Right lobe of liver (tissue), 6 donors: ENCODE data around the gene OSM. TPM values are rescaled to one million over a fixed set of nuclear protein-coding genes. Genes with fewer than 3 reads are reported as not detected.

Experiments used
- ATAC-seq, 4 donors: fragments of 200-7000 bp; cut with Tn5 transposase; one replicate each; pipeline ENCODE4 v1.9.1; 2020; ENCODE audit warnings: mild to moderate bottlenecking in 4 of 4, moderate library complexity in 4 of 4
- DNase-seq, 3 donors: peaks; one replicate each; pipeline ENCODE4 v3.0.0-alpha.2; 2020
- H3K27ac ChIP-seq, 3 donors: fragments of 200-600 bp; one replicate each; pipeline ENCODE4 v1.8.0; 2022
- H3K27me3 ChIP-seq, 2 donors: fragments of 200-600 bp; one replicate each; pipeline ENCODE4 v1.8.0; 2022
- H3K36me3 ChIP-seq, 4 donors: fragments of 200-600 bp; sonication (generic) in 1 of 4; one replicate each; pipeline versions ENCODE4 v1.5.1 to v1.8.0; 2017 to 2022; ENCODE audit warnings: control low read depth in 1 of 4
- H3K4me1 ChIP-seq, 4 donors: fragments of 200-600 bp; sonication (generic) in 1 of 4; one replicate each; pipeline versions ENCODE4 v1.5.1 to v1.8.0; 2017 to 2022; ENCODE audit warnings: control low read depth in 1 of 4
- H3K4me3 ChIP-seq, 3 donors: fragments of 200-600 bp; one replicate each; pipeline ENCODE4 v1.8.0; 2022
- H3K9me3 ChIP-seq, 4 donors: fragments of 200-600 bp; sonication (generic) in 1 of 4; one replicate each; pipeline versions ENCODE4 v1.5.1 to v1.8.0; 2017 to 2022; ENCODE audit warnings: control low read depth in 1 of 4
- POLR2A ChIP-seq: fragments of 450-650 bp; IDR thresholded peaks from one replicate; pipeline ENCODE4 v1.6.1; 2017; ENCODE audit warnings: antibody characterized with exemption, mild to moderate bottlenecking
- WGBS: methylation state at CpG from one replicate; pipeline ENCODE4 v1.1.6; 2018; ENCODE audit warnings: low coverage, low lambda C conversion rate; ENCODE audit not compliant: insufficient coverage; ENCODE audit errors: missing lambda C conversion rate; 5-methylcytosine and 5-hydroxymethylcytosine counted together
- intact Hi-C, 2 donors: fragments of 100-400 bp; cut with DNase I; formaldehyde crosslinking; loops; one replicate each; pipeline versions ENCODE4 v1.11.2 to v1.14.1; 2022
- total RNA-seq, 6 experiments: library from RNA; depleted of rRNA in 2 of 6; stranded (reverse); fragments of >200 nt in 2 of 6; fragmentation: NEBNext Ultra II Directional in 3 of 6; extraction: Animal tissue kit (Norgen Biotek cat#: 25700) in 3 of 6; gene quantifications; one replicate each; pipeline versions ENCODE4 v1.1.0 to v1.2.4, GENCODE V29; 2016 to 2023
- TF ChIP-seq, protein P1 (sequence below), 4 donors: fragments of 200-600 bp in 3 of 4; fragments of 450-650 bp in 1 of 4; IDR thresholded peaks; one replicate each; pipeline versions ENCODE4 v1.5.1 to v1.8.0; 2016 to 2022; ENCODE audit warnings: antibody characterized with exemption in 4 of 4, mild to moderate bottlenecking in 2 of 4
- donor health status: DM: no; HTN: yes; CAD: no.
- donor health status: DM: no; HTN: no; CAD: no.
- donor health status: DM: no; HTN: no; CAD: no.
- donor health status: DM: no; HTN: yes; CAD: no.
- donor health status: DM: no; HTN: yes; CAD: no.

OSM gene
- total RNA-seq, 6 experiments from 2014 or later = 0.10 to 0.75 (median 0.19) TPM; not detected in 2

GRCh38 chr22:30214703-30215407 is 51.8 kb downstream of the OSM start:
- H3K9me3 ChIP-seq = no peaks in the 10 kb centered on the region

GRCh38 chr22:30212996-30213441 is 53.6 kb downstream of the OSM start:
- no peaks in the 10 kb centered on the region for H3K9me3 ChIP-seq
- DNase-seq = peak in 1 of 3 donors; percentile 52
- H3K36me3 ChIP-seq = no peaks in the 10 kb centered on the region
- H3K4me1 ChIP-seq = peaks cover 0 to 5% (median 1%) of the 10 kb centered on the region in 4 donors
- no peak for TF ChIP-seq POLR2A
- TF ChIP-seq, protein P1, sequence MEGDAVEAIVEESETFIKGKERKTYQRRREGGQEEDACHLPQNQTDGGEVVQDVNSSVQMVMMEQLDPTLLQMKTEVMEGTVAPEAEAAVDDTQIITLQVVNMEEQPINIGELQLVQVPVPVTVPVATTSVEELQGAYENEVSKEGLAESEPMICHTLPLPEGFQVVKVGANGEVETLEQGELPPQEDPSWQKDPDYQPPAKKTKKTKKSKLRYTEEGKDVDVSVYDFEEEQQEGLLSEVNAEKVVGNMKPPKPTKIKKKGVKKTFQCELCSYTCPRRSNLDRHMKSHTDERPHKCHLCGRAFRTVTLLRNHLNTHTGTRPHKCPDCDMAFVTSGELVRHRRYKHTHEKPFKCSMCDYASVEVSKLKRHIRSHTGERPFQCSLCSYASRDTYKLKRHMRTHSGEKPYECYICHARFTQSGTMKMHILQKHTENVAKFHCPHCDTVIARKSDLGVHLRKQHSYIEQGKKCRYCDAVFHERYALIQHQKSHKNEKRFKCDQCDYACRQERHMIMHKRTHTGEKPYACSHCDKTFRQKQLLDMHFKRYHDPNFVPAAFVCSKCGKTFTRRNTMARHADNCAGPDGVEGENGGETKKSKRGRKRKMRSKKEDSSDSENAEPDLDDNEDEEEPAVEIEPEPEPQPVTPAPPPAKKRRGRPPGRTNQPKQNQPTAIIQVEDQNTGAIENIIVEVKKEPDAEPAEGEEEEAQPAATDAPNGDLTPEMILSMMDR (IDR thresholded peaks at IDR 0.05) = no peak
- WGBS = 36% methylated on average over 8 of the region's 8 CpGs
- ATAC-seq = peak in 3 of 4 donors; percentile 10 to 37 (median 20)
- intact Hi-C loops = no loop called here
- H3K4me3 ChIP-seq = no peak overlapping the region
- H3K27me3 ChIP-seq = no peaks in the 10 kb centered on the region
- H3K27ac ChIP-seq = peak overlapping the region in 2 of 3 donors; percentile 43 to 48

More at GRCh38 chr22:30214703-30215407, 51.8 kb downstream of the OSM start:
- Histone ChIP-seq H3K27ac (no peak overlapping the region), H3K4me3 (no peak overlapping the region), H3K27me3 (no peaks in the 10 kb centered on the region), H3K36me3 (no peaks in the 10 kb centered on the region), H3K4me1 (peaks cover 0 to 5% (median 1%) of the 10 kb centered on the region in 4 donors)
- DNase-seq = no peak
- WGBS = 57% methylated on average over 7 of the region's 12 CpGs
- TF ChIP-seq, protein P1 (IDR thresholded peaks at IDR 0.05) = no peak
- no peak for TF ChIP-seq POLR2A
- intact Hi-C loops = no loop called here
- ATAC-seq = no peak

Other genes with a start within 250 kb of the OSM start
- 1 to 10 TPM in 3 of 6 experiments, under 1 TPM in 2, not detected in 1; 0.50 to 3.0 (median 1.6) TPM for gene HORMAD2, start 186.4 kb downstream of the OSM start, total RNA-seq
- 1 to 10 TPM in 3 of 6 experiments, under 1 TPM in 1, not detected in 2; 0.15 to 2.0 (median 1.6) TPM for gene LIF, start 20.1 kb downstream of the OSM start, total RNA-seq
- 1 to 10 TPM in 5 of 6 experiments, under 1 TPM in 1; 0.86 to 8.6 (median 4.0) TPM for gene CASTOR1, start 22.7 kb upstream of the OSM start, total RNA-seq
- gene TBC1D10A, start 60.1 kb upstream of the OSM start, total RNA-seq = 10 to 100 TPM in 3 of 6 experiments, 1 to 10 TPM in 3; 6.6 to 12.6 (median 10.0) TPM
- 10 to 100 TPM; 42.6 to 72.8 (median 66.5) TPM for gene SF3A1, start 90.0 kb upstream of the OSM start, total RNA-seq
- 1 to 10 TPM in 3 of 6 experiments, under 1 TPM in 3; 0.54 to 2.9 (median 0.86) TPM for gene CCDC157, start 90.2 kb upstream of the OSM start, total RNA-seq
- 10 to 100 TPM in 1 of 6 experiments, 1 to 10 TPM in 5; 6.2 to 10.0 (median 7.4) TPM for gene RNF215, start 120.6 kb upstream of the OSM start, total RNA-seq
- gene SEC14L2, start 130.2 kb upstream of the OSM start, total RNA-seq = 100 to 1,000 TPM in 3 of 6 experiments, 10 to 100 TPM in 3; 42.7 to 240 (median 101) TPM
- gene MTFP1, start 158.9 kb upstream of the OSM start, total RNA-seq = 10 to 100 TPM in 3 of 6 experiments, 1 to 10 TPM in 3; 4.2 to 30.1 (median 9.1) TPM
- 1 to 10 TPM in 1 of 6 experiments, under 1 TPM in 3, not detected in 2; 0.31 to 1.1 (median 0.55) TPM for gene SEC14L3, start 205.2 kb upstream of the OSM start, total RNA-seq
- gene SEC14L4, start 238.8 kb upstream of the OSM start, total RNA-seq = 10 to 100 TPM in 5 of 6 experiments, 1 to 10 TPM in 1; 9.4 to 27.7 (median 17.9) TPM